Kidney epithelial cell (primary cell): ENCODE data around the gene C3orf18. TPM values are rescaled to one million over a fixed set of nuclear protein-coding genes. Genes with fewer than 3 reads are reported as not detected.

Source experiments
- DNase-seq: peaks from one replicate; pipeline ENCODE4 v3.0.0-alpha.2; 2010; ENCODE audit warnings: low read depth
- H3K27me3 ChIP-seq: 2 replicates; pipeline ENCODE4 v1.6.0; 2011; ENCODE audit warnings: low read length; ENCODE audit not compliant: control insufficient read depth, insufficient read depth
- H3K36me3 ChIP-seq: 2 replicates; pipeline ENCODE4 v1.5.1; 2011; ENCODE audit warnings: low read length; ENCODE audit not compliant: control insufficient read depth, insufficient read depth
- H3K4me3 ChIP-seq: 2 replicates; pipeline ENCODE4 v1.5.1; 2011; ENCODE audit warnings: low read depth, mild to moderate bottlenecking, control low read depth, low read length
- total RNA-seq: library from RNA; depleted of rRNA; stranded (reverse); fragments of >200 nt; gene quantifications from 2 replicates; pipeline ENCODE4 v1.2.3, GENCODE V29; 2015
- TF ChIP-seq, protein P1 (sequence below): IDR thresholded peaks from 2 replicates; pipeline ENCODE4 v1.5.1; 2011; ENCODE audit warnings: mild to moderate bottlenecking, moderate library complexity, low read length, control low read depth, inconsistent platforms; ENCODE audit not compliant: insufficient read depth, poor library complexity, severe bottlenecking

C3orf18 gene
- total RNA-seq, 1 donor from 2014 or later = 5.9 TPM

- H3K27me3 ChIP-seq = peaks cover 48% of the 10 kb centered on the region
- no peaks in the 10 kb centered on the region for H3K36me3 ChIP-seq
- TF ChIP-seq, protein P1, sequence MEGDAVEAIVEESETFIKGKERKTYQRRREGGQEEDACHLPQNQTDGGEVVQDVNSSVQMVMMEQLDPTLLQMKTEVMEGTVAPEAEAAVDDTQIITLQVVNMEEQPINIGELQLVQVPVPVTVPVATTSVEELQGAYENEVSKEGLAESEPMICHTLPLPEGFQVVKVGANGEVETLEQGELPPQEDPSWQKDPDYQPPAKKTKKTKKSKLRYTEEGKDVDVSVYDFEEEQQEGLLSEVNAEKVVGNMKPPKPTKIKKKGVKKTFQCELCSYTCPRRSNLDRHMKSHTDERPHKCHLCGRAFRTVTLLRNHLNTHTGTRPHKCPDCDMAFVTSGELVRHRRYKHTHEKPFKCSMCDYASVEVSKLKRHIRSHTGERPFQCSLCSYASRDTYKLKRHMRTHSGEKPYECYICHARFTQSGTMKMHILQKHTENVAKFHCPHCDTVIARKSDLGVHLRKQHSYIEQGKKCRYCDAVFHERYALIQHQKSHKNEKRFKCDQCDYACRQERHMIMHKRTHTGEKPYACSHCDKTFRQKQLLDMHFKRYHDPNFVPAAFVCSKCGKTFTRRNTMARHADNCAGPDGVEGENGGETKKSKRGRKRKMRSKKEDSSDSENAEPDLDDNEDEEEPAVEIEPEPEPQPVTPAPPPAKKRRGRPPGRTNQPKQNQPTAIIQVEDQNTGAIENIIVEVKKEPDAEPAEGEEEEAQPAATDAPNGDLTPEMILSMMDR = no peak
- peak; percentile 29 for DNase-seq
- no peak overlapping the region for H3K4me3 ChIP-seq
Measured at GRCh38 chr3:50534681-50535330, 32.7 kb downstream of the C3orf18 start.

- H3K27me3 ChIP-seq = peaks cover 50% of the 10 kb centered on the region
- H3K4me3 ChIP-seq = no peak overlapping the region
- TF ChIP-seq, protein P1 = no peak
- no peaks in the 10 kb centered on the region for H3K36me3 ChIP-seq
- DNase-seq = no peak
Measured at GRCh38 chr3:50533807-50534461, 33.6 kb downstream of the C3orf18 start.

DNA sequence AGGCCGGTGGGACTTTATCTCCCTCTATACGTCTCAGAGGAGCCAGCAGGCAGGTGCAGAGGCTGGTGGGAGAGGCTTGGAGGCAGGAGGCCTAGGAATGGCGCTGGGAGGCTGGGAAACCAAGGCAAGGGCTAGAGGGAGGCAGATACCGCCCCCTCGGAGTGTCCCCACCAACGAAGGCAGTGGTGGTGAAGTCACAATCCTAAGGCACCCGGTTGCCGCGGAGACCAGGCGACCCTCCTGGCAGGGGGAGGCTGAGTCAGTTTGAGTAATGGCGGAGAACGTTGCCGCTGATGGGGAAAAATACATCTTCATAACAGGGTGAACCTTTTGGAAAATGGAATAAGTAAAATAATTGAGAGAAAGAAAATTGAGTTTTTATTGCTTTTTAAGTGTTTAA lies 34.2 kb downstream of the C3orf18 start:
- Histone ChIP-seq H3K27me3 (peaks cover 52% of the 10 kb centered on the region), H3K36me3 (no peaks in the 10 kb centered on the region), H3K4me3 (no peak overlapping the region)
- DNase-seq = no peak
- TF ChIP-seq, protein P1 = no peak

DNA sequence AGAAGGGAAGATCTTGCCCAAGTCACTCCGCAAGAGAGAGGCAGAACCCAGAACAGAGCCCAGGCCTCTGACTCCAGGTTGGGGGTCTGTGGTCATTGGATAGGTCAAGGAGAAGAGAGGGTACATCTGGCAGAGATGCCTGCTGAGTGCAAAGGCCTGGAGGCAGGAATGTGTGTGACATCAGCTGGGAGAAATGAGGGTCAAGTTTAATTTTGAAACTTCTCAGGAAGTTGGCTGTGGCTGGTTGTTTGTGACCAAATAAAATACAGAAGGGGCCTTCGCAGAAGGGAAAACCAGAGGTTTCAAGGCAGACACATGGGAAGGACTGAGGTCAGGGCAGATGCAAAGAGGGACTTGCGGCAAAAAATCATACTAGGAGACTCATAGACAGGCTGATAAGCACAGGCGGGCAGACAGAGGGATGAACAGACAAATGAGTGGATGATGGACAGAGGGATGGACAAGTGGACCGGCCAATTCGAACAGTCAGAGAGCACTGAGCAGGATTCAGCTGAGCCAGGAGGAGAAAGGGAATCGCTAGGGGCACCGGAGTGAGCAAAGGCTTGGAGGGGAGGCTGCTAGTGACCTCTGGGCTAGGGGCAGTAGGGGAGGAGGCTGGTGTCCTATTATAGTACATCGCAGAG lies 35.4 kb downstream of the C3orf18 start:
- no peak overlapping the region for H3K4me3 ChIP-seq
- H3K27me3 ChIP-seq = peaks cover 56% of the 10 kb centered on the region
- no peaks in the 10 kb centered on the region for H3K36me3 ChIP-seq
- TF ChIP-seq, protein P1 = no peak
- DNase-seq = no peak

GRCh38 chr3:50531201-50531600 lies 36.3 kb downstream of the C3orf18 start:
- DNase-seq = no peak
- no peaks in the 10 kb centered on the region for H3K36me3 ChIP-seq
- H3K4me3 ChIP-seq = no peak overlapping the region
- H3K27me3 ChIP-seq = peaks cover 49% of the 10 kb centered on the region
- TF ChIP-seq, protein P1 = no peak
